ENCODE data around the gene DENND1C. TPM values are rescaled to one million over a fixed set of nuclear protein-coding genes. Genes with fewer than 3 reads are reported as not detected.

The DENND1C gene, protein sequence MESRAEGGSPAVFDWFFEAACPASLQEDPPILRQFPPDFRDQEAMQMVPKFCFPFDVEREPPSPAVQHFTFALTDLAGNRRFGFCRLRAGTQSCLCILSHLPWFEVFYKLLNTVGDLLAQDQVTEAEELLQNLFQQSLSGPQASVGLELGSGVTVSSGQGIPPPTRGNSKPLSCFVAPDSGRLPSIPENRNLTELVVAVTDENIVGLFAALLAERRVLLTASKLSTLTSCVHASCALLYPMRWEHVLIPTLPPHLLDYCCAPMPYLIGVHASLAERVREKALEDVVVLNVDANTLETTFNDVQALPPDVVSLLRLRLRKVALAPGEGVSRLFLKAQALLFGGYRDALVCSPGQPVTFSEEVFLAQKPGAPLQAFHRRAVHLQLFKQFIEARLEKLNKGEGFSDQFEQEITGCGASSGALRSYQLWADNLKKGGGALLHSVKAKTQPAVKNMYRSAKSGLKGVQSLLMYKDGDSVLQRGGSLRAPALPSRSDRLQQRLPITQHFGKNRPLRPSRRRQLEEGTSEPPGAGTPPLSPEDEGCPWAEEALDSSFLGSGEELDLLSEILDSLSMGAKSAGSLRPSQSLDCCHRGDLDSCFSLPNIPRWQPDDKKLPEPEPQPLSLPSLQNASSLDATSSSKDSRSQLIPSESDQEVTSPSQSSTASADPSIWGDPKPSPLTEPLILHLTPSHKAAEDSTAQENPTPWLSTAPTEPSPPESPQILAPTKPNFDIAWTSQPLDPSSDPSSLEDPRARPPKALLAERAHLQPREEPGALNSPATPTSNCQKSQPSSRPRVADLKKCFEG
- total RNA-seq (8.2 TPM), polyA plus RNA-seq (ENCODE audit: insufficient read depth, low read depth, low replicate concordance) (2.6 TPM)
- long read RNA-seq, donor 1, partial matches to known transcripts = 5 of 5 reads
- long read RNA-seq, donor 1, other reads (novel, unspliced or antisense) = 0 of 5 reads
- long read RNA-seq, donor 2, partial matches to known transcripts = 0 of 1 reads
- long read RNA-seq, donor 2, other reads (novel, unspliced or antisense) = 0 of 1 reads
- long read RNA-seq, donor 3 = 0 reads
- long read RNA-seq, donor 4 = 0 reads
- long read RNA-seq, donor 5 = 0 reads
- long read RNA-seq, donor 6 = 0 reads
- long read RNA-seq, donor 7, partial matches to known transcripts = 1 of 7 reads
- long read RNA-seq, donor 7, other reads (novel, unspliced or antisense) = 6 of 7 reads
- long read RNA-seq, donor 8 = 0 reads
- long read RNA-seq, donor 9 = 0 reads
- long read RNA-seq, donor 10, partial matches to known transcripts = 0 of 1 reads
- long read RNA-seq, donor 10, other reads (novel, unspliced or antisense) = 0 of 1 reads

DNA sequence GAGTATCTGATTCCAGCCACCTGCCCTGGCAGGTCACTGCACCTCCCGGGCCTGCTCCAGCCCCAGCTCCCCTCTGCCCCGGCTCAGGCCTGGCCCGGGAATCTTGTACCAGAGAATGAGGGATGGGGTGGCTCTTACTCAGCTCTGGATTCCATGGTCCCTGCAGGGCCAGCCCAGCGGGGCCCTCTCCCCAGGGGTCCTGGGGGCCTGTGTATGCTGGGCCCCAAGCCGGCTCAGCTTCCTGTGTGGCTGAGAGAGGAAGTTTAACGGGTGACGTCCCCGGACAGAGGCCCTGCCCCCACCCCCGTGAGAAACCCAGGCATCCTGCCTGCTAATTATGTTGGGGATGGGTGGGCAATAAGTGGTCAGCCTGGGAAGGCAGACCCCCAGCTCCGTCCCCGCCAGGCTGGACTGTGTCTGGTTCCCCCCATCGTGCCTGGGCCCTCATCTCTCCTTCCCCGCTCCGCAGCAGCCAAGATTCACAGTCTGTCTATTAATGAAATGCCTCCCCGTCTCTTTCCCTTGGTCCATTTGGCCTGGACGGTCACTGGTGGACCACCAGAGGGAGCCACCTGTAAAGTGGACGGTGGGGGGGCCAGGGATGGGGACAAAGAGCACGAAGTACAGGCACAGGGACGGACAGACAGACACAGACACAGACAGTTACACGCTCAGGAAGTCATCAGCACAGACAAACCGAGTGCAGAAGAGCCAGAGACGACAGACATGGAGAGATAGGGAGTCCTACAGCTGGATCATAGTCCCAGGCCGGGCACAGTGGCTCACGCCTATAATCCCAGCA lies at the start of gene DENND1C:
DENND1C (minus strand) TSS at position 247 of the 802 bp plus-strand sequence; CDS start at position 155, 92 bp downstream.
- no peak for FAIRE-seq
- no peaks in the 10 kb centered on the region for H3K36me3 ChIP-seq (ENCODE audit: control insufficient read depth in 2 of 3, insufficient read depth in 3 of 3, low read length in 3 of 3)
- H3K9ac ChIP-seq (ENCODE audit: low read length in 3 of 3) = no peak within 1 kb of the TSS
- H3K9me3 ChIP-seq (ENCODE audit: control insufficient read depth in 2 of 3, insufficient read depth in 1 of 3, low read length in 3 of 3) = no peaks in the 10 kb centered on the region
- TF ChIP-seq, protein P1, sequence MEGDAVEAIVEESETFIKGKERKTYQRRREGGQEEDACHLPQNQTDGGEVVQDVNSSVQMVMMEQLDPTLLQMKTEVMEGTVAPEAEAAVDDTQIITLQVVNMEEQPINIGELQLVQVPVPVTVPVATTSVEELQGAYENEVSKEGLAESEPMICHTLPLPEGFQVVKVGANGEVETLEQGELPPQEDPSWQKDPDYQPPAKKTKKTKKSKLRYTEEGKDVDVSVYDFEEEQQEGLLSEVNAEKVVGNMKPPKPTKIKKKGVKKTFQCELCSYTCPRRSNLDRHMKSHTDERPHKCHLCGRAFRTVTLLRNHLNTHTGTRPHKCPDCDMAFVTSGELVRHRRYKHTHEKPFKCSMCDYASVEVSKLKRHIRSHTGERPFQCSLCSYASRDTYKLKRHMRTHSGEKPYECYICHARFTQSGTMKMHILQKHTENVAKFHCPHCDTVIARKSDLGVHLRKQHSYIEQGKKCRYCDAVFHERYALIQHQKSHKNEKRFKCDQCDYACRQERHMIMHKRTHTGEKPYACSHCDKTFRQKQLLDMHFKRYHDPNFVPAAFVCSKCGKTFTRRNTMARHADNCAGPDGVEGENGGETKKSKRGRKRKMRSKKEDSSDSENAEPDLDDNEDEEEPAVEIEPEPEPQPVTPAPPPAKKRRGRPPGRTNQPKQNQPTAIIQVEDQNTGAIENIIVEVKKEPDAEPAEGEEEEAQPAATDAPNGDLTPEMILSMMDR (IDR thresholded peaks at IDR 0.05; ENCODE audit: borderline replicate concordance, extremely low read depth, insufficient read depth) = peak; percentile 28
- H3K4me3 ChIP-seq (ENCODE audit: low read length in 3 of 3) = no peak within 1 kb of the TSS
- H3K27me3 ChIP-seq (ENCODE audit: control insufficient read depth, insufficient read depth, low read length) = no peaks in the 10 kb centered on the region
- no peaks in the 10 kb centered on the region for H3K4me1 ChIP-seq (ENCODE audit: control insufficient read depth in 2 of 3, insufficient read depth in 2 of 3, low read depth in 1 of 3, low read length in 3 of 3)
- intact Hi-C loops (cut with DNase I) = no loop called here
- DNase-seq = peak in 3 of 5 donors; percentile 32 to 80 (median 40)
- H3K27ac ChIP-seq (ENCODE audit: low read depth in 2 of 2, low read length in 2 of 2) = no peak within 1 kb of the TSS

GRCh38 chr19:6530386-6531162 lies 49.0 kb upstream of the DENND1C start, which contains the start of gene TNFSF9:
TNFSF9 (plus strand) TSS chr19:6531026; CDS start chr19:6531037, 11 bp downstream.
- peak within 1 kb of the TSS; percentile 39 to 84 (median 69) for H3K9ac ChIP-seq (ENCODE audit: low read length in 3 of 3)
- no peaks in the 10 kb centered on the region for H3K9me3 ChIP-seq (ENCODE audit: control insufficient read depth in 2 of 3, insufficient read depth in 1 of 3, low read length in 3 of 3)
- no peak within 1 kb of the TSS for H3K27ac ChIP-seq (ENCODE audit: low read depth in 2 of 2, low read length in 2 of 2)
- H3K27me3 ChIP-seq (ENCODE audit: control insufficient read depth, insufficient read depth, low read length) = peaks cover 14% of the 10 kb centered on the region
- no peaks in the 10 kb centered on the region for H3K36me3 ChIP-seq (ENCODE audit: control insufficient read depth in 2 of 3, insufficient read depth in 3 of 3, low read length in 3 of 3)
- H3K4me1 ChIP-seq (ENCODE audit: control insufficient read depth in 2 of 3, insufficient read depth in 2 of 3, low read depth in 1 of 3, low read length in 3 of 3) = peaks cover 0 to 8% (median 6%) of the 10 kb centered on the region in 3 donors
- intact Hi-C loops (cut with DNase I) = no loop called here
- DNase-seq (peak; percentile 92 to 96 (median 94)), FAIRE-seq (no peak)
- H3K4me3 ChIP-seq (ENCODE audit: low read length in 3 of 3) = peak within 1 kb of the TSS; percentile 70 to 89 (median 88)
- TF ChIP-seq, protein P1 (IDR thresholded peaks at IDR 0.05; ENCODE audit: borderline replicate concordance, extremely low read depth, insufficient read depth) = no peak
